GM21381 (cell line): ENCODE measurements around the gene ATXN7L1.
"Not testable (repeated sequence)": the region's sequence is repeated elsewhere in the genome, so short reads cannot be mapped to it uniquely, and the experiment has no call there.

Experiments used
- ATAC-seq: cut with Tn5 transposase; IDR thresholded peaks from one replicate; pipeline ENCODE4 v1.9.1; 2021; ENCODE audit warnings: mild to moderate bottlenecking, moderate library complexity; ENCODE audit not compliant: unreplicated experiment

Gene ATXN7L1

GRCh38 chr7:105710720-105711119, 165.7 kb downstream of the ATXN7L1 start:
- ATAC-seq = not testable (repeated sequence)

- no peak for ATAC-seq
These were observed 167.7 kb downstream of the ATXN7L1 start for GRCh38 chr7:105708763-105709080.

DNA sequence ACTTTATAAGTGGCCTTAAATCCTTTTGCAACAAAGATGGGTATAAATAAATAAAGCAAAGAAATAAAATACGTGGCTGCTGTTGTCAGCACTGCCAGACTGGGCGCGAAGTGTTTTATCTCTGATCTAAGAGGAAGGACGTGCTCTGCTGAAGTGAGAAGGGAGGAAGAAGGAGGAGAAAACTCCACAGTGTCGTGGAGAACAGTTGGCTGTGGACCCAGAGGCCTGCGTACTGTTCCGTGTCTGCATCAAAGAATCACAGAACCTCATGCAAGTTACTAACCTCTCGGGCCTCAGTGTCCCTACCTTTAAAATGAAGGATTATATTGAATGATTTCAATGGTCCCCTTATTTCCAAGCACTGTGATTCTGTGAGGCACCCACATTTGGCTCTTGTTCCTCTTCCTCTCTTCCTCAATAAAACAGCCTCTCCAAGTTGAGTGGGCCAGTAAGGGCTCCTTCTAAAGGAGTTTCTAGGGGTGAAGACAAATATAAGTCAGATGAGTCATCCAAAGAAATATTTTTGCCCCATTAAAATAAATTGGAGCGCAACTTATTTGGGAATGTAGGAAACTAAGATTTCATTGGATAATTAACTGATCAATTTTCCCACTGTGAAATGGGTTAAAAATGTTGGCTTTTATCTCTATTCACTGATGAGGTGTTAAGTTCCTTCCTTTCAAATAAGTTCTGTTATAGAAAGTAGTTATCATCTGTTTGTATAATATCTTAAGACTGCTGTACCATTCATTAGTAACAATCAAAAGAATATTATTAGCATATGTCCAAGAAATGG, 168.2 kb downstream of the ATXN7L1 start:
- ATAC-seq = no peak

- ATAC-seq = no peak
These were observed 169.0 kb downstream of the ATXN7L1 start for GRCh38 chr7:105707381-105707780.

DNA sequence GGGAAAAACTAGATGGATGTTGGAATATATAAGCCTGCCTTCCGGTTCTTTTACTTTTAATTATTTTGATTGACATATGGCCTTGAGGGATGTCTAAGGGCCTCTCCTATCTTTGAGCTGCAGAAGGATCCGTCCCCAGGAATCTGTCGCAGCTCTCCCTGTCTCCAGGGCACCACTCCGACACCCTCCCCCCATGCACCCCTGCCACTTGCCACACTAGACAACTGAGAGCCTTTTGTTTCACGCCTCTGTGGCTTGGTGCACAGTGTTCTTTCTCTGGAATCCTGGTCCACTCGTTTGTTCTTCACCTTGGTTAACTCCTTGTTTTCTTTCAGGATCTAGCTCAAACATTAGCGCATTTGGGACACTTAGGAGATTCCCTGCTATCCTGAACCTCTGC, 171.0 kb downstream of the ATXN7L1 start:
- no peak for ATAC-seq

DNA sequence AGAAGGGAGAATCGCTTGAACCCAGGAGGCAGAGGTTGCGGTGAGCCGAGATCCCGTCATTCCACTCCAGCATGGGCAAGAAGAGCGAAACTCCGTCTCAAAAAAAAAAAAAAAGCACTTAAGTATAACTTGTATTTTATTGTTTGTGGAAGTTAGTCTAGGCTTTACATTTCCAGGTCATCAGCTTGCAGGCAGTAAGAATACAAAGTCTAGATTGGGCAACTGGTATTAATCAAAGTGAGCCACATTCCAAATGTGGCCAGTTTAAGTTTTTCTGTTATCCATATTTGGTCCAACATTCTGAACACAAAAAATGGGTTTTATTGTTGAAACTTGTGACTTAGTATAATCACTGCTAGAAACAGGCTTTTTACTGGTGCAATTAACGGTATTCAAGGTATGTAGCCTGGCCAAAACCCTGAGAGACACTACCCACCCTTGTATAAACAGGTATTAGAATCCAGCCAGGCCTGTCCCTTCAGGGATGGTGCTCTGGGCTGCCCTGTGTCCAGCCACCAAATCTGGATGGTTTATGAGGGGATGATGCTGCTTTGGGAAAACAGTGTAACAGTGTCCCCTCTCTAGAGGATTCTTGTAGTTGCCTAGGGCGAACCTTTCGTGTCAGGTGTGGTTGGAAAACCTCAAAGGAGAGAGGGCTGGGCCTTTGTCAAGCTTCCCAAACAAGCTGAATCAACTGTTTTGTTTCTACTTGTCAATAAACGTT, 173.0 kb downstream of the ATXN7L1 start:
- ATAC-seq = no peak

DNA sequence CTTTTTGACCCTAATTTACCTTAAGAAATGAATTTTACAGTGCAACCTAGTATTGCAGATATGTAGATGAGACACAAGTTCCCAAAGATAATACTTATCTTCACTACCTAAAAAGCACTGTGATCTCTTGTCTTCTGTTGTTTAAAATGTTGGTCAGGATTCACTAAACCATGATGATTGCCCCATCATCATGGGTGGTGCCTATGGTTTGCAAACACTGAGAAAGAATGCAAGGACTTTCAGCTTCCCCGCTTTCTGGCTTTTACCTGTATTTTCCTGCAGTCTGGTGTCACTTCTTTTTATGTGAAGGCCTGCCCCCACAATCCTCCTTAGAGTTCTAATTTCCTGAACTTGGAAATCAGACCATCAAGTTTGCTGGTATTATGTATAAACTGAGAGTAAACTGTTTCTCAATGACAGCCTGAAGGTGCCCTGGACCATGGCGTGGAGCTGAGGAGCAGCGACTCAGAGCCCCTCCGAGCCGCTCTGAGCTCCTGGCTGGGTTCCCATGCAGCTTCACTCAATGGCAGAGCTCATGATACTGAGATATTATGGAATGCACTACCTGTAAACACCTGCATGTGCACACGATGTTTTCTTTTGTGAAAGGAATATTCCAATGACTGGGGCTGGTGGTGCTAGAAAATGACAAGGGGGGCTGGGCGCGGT, 176.7 kb downstream of the ATXN7L1 start:
- no peak for ATAC-seq

- no peak for ATAC-seq
These were observed 177.9 kb downstream of the ATXN7L1 start for GRCh38 chr7:105698531-105698930.

DNA sequence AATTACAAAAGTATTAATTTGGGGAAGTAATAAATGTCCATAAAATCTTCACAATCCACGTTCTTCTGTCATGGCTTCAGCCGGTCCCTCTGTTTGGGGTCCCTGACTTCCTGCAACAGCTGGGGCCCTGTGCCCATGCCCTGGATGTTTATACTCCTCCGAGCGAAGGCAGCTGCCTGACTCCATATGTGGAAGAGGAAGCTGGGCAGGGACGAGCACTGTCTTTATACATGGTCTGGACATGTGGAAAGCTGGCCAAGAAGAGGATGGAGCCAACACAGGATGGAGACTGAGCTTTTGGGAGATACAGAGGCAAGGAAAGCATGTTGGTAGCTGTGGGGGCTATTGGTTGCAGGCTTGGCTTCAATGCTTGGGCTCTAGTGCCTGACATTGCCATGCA, 178.6 kb downstream of the ATXN7L1 start:
- ATAC-seq = no peak

- not testable (repeated sequence) for ATAC-seq
These were observed 179.2 kb downstream of the ATXN7L1 start for GRCh38 chr7:105697169-105697568.

- ATAC-seq = no peak
These were observed 182.8 kb downstream of the ATXN7L1 start for GRCh38 chr7:105693576-105693975.

- ATAC-seq = no peak
These were observed 184.5 kb downstream of the ATXN7L1 start for GRCh38 chr7:105691680-105692564.

GRCh38 chr7:105691082-105691679, 185.2 kb downstream of the ATXN7L1 start:
- ATAC-seq = no peak

- no peak for ATAC-seq
These were observed 186.0 kb downstream of the ATXN7L1 start for GRCh38 chr7:105690325-105690945.

DNA sequence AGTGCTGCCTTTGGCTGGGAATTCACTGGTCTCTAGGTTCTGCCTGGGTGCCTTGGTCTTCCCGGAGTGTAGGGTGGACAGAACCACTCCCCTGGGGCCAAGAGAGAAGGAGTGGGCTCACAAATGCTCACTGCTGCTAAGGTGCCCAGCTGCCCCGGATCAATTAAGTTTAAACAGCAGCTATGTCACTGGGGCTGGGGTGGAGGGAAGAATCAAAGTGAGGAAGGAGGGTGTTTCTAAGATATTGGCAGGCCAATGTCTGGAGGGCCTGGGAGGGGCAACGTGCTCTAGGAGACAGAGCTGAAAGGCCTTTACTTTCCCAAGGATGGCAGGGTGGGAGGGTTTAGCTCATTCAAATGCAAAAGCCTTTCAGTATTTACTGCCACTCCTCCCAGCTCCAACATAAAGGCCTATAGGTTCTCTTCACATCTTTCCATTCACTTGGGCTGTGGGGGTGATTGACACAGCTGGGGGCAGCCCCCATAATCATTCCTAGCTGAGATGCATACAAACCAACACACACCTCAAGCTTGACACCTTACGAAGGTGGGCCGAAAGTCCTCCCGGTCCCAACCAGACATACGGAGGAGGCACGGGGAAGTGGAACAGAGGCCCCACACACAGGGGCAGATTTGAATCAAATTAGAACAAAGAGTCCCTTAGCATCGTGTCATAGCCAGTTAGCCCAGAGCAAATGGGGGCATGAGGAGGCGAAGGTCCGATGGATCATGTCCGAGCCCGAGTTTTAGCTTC, 187.2 kb downstream of the ATXN7L1 start:
- ATAC-seq = no peak

DNA sequence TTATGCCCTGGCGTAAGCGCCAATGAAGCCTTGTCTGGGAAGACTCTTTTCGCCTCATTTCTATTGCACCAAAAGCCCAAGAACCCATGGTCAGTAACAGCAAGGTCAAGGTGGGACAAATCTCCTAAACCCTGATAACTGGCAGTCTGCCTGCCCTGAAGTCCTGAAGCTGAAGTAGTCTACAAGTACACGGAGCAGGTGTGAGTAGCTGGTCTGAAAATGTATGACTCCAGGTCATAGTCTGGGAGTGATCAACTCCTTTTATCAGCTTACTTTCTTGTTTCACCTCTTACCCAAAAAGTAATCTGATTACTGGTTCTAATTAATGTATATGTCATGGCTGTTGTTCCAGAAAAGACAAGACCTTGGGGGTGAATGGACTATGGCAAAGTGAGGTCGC, 187.8 kb downstream of the ATXN7L1 start:
- no peak for ATAC-seq

DNA sequence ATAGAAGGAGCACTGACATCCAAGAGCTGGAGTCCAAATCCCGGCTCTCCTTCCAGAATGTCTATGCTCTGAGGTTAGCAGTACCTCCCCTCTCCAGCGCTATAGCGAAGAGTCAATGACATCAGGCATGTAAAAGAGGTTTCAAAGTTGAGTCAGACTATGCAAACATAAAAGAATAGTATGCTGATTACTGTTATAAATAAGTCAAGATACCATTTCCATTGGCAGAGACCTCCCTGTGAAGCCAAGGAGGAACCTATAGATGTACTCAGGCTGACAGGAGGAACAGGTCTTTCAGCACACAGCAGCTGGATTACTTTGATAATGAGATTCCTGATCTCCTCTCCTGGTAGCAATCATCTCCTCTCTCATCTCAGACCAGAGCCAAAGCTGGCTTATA, 191.2 kb downstream of the ATXN7L1 start:
- ATAC-seq = no peak

- no peak for ATAC-seq
These were observed 193.9 kb downstream of the ATXN7L1 start for GRCh38 chr7:105682341-105683060.
